HG02588 (cell line): ENCODE data around the gene EHD1.

Source experiments
- ATAC-seq: cut with Tn5 transposase; IDR thresholded peaks from one replicate; pipeline ENCODE4 v1.9.1; 2021; ENCODE audit warnings: mild to moderate bottlenecking, moderate library complexity; ENCODE audit not compliant: unreplicated experiment

The EHD1 gene

DNA sequence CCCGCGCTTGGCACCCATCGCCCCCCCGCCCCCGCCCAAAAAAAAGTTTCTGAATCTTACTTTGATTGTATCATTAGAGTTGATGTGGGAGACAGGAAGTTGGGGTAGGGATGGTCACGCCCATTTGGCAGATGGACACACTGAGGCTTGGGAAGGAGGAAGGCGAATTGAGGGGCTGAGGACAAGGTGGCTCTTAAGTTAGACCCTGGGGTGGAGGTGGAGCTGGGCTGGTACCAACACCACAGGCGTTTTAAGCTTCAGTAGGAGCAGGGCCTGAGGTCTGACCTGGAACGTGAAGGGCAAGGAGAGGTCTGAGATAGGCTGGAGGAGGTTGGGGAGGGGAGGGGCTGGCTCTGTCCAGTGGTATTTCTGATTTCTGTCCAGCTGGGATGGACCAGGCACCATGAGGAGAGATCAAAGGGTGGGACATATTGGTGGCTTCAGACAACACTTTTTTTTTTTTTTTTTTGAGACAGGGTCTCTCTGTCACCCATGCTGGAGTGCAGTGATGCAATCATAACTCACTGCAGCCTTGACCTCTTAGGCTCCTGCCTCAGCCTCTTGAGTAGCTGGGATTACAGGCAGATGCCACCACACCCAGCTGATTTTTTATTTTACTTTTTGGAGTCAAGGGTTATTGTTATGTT is 33.2 kb downstream of the EHD1 start:
- no peak for ATAC-seq

DNA sequence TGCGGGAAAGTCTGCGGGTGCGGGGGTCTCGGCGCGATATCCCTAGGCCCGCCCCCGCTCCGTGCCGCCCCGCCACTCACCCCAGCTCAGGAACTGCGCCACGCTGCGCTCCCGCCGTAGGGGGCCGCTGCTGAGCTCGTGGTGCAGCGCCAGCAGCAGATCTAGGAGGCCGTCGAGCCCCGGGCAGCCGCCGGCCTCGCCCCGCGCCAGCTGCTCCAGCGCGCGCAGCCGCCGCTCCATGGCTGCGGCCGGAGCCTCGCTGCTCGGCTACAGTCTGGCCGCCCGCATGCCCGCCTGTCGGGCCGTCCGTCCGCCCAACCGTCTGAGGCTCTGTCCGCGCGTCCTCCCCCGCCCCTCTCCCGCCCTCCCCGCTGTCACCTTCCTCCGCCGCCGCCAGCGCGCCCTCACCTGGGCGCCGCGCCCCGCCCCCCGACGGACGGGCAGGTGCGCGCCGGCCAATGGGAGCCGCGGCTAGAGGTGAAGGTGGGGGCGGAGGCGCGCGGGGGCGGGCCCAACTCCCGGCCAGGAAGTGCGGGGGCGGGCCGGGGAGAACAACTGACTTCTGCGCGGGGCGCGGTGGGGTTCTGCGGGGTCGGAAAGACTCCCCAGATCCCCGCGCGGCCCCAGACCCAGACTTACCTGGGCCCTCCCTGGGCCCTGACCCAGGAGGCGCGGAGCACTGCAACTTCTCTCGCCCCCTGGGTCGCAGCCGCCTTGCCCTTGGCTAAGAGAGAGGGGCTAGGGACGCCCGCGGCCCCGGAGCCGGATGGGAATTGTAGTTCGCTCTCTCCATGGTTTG is 33.9 kb downstream of the EHD1 start, which contains the start of gene CDC42BPG:
Gene CDC42BPG (minus strand): TSS at position 324 of the 799 bp plus-strand sequence. CDS start 84 bp downstream, at position 240.
- ATAC-seq = no peak

GRCh38 chr11:64843686-64844329 is 34.6 kb downstream of the EHD1 start:
- no peak for ATAC-seq

GRCh38 chr11:64842851-64843685 is 35.4 kb downstream of the EHD1 start:
- ATAC-seq = no peak

GRCh38 chr11:64842366-64842759 is 36.1 kb downstream of the EHD1 start:
- ATAC-seq = no peak

DNA sequence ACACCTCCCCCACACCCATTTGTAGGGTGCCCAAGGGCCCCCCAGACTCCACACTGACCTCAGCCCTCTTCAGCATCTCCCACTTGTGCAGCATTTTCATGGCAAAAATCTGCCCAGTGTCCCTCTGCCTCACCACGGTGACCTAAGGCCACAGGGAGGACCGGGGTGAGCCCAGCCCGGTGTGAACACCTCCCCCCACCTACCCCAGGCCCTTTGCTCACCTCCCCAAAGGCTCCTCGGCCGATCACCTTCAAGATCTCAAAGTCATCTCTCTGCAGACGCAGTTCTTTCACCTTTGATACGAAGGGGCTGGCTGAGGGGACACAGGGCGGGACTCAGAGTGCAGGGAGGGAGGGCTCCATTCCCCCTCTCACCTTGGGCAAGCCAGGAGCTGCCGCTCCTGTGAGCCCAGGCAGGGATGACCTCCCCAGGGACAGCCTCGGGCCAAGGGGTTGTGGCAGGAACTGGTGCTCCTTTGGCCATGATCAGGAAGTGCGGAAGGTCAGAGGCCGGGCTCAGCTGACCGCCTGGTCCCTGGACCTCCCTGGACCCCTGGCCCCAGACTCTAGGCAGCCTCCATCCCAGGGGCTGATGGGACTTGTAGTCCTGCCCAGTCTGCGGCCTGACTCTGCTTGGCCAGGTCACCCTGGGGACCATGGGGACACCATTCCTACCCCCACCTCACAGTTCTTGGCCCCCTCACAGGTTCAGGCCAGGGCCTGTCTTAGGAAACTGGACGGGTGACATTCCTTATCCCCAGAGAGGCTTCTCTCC is 36.6 kb downstream of the EHD1 start:
- ATAC-seq = no peak

DNA sequence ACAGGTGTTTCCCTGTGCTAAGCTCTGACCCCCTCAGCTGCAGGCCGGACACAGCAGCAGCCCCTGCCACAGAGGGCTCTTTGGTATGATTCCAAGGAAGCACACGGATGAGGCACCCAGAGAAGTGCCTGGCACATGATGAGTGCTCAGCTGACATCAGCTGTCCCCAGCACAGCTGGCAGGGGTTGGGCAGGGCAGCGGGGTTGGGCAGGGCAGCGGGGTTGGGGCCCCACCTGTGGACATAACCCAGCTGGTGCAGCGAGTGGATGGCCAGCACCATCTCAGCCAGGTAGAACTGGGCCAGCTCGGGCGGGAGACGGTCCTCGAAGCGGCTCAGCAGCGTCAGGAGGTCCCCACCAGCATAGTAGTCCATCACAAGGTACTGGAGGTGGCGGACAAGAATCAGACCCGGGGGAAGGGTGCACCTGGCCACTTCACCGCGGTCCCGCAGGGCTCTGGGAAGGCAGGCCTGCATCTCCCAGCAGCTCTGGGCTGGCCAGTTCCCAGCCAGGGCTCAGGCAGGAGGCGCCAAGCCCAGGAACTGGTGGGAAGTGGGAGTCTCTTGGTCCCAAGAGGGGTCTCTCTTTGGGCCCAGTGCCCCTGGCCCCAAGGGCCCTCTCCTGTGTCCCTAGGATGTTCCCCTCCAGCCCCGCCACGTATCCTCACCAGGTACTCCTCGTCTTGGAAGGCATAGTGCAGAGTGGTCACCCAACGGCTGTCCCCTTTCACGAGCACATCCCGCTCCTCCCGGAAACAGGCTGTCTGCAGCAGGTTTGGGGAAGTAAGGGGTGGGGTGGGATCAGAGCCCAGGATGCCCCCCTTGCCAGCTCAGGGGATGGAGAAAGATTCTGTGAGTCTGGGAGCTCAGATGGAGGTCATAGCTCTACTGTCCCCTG is 38.3 kb downstream of the EHD1 start:
- no peak for ATAC-seq

DNA sequence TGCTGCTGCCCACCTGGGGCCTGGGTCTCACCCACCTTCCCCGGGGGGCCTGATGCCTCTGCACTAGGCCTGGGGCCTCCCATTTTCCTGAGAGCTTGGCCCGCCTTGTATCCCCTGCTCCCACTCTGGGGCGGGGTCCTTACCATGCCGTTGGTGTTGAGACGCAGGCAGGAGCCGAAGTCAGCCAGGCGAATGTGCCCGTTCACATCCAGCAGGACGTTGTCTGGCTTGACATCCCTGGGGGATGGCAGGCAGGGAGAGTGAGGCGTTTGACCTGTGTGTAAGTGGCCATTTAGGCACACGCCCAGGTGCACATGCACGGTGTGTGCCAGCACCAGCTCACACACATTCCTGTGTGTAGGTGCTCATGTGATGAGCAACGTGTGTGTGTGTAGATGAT is 39.1 kb downstream of the EHD1 start:
- ATAC-seq = no peak

GRCh38 chr11:64838600-64839334 is 39.7 kb downstream of the EHD1 start:
- no peak for ATAC-seq

DNA sequence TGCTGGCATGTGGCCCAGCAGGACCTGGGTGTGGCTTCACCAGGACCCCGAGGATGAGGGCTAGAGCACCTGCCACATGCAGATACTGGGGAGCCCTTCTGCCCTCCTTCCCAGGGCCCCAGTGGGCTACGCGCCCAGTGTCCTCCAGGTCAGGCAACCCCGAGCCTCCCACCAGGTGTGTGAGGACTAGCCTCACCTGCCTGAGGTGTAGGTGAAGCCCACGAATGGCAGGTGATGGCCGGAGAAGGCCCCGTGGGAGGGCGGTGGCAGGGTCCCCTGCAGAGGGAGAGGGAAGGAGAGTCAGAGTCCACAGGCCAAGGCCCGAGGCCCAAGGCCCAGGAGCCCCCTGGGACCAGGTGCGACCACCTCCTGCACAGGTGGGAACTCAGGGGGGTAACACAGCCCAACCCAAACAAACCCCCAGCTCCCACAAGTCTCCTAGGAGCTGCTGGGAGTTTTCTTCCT is 40.5 kb downstream of the EHD1 start:
- ATAC-seq = no peak

DNA sequence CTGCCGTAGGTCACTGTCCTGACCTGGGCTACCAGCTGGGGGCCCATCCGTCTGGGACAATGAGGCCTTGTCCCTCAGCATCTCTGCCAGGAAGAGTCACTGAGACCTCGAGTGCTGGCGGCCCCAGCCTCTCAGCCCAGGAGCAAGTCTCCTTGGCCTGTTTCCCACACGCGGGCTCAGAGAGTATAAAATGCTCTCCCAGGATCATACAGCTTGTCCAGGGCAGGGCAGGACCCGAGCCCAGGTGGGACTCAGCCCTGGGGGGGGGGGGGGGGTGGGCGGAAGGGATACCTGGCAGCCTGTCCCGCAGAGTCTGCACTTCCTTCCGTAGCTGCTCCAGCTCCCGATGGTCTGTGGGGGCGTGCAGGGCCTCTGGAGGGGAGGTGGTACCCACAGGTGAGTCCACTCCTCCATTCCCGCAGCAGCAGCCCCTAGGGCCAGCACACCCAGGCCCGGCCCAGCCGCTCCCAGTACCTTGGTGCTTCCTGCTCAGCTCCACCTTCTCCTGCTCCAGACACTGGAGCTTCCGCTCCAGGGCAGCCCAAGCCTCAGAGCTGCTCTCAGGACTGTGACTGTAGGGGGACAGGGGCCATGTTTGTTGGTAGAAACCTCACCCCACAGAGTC is 41.9 kb downstream of the EHD1 start:
- ATAC-seq = no peak

GRCh38 chr11:64835616-64836447 is 42.6 kb downstream of the EHD1 start:
- ATAC-seq = no peak

GRCh38 chr11:64834723-64835615 is 43.5 kb downstream of the EHD1 start:
- no peak for ATAC-seq

- ATAC-seq = no peak
Observed at GRCh38 chr11:64834031-64834722, 44.2 kb downstream of the EHD1 start.

DNA sequence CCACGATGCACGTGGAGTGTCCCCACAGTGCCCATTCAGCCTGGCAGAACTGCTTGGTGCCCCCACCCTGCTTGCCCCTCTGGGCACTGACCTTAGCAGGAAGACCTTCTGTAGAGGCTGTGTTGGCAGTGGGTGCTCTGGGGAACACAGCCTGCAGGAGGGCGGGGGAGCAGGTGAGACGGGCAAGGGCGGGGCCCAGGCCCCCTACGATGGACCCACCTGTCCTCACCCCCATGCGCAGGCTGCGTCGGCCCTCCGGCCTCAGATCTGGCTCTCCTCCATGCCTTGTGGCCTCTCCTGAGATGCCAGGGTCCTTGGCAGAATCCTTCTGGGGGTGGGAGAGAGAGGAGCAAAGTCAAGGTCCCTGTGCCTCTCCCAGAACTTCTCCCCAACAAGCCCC is 44.9 kb downstream of the EHD1 start:
- no peak for ATAC-seq

GRCh38 chr11:64833198-64833502 is 45.3 kb downstream of the EHD1 start:
- ATAC-seq = no peak
